ENCODE measurements around the gene PROM1. TPM values are rescaled to one million over a fixed set of nuclear protein-coding genes. Genes with fewer than 3 reads are reported as not detected.

The PROM1 gene
- total and polyA plus RNA-seq, 8 donors: 19.7 to 51.6 (median 22.2) TPM

- 30 to 37% methylated on average over 2 of the region's 2 CpGs for WGBS, 2 donors
- DNase-seq (no peak), ATAC-seq (no peak), FAIRE-seq (no peak)
- H3K4me1 ChIP-seq: no peaks in the 10 kb centered on the region
- no peak overlapping the region for H3K27ac ChIP-seq
- H3K36me3 ChIP-seq: no peaks in the 10 kb centered on the region
- H3K27me3 ChIP-seq: no peaks in the 10 kb centered on the region
- no peak overlapping the region for H3K4me3 ChIP-seq
- TF ChIP-seq, protein P1, sequence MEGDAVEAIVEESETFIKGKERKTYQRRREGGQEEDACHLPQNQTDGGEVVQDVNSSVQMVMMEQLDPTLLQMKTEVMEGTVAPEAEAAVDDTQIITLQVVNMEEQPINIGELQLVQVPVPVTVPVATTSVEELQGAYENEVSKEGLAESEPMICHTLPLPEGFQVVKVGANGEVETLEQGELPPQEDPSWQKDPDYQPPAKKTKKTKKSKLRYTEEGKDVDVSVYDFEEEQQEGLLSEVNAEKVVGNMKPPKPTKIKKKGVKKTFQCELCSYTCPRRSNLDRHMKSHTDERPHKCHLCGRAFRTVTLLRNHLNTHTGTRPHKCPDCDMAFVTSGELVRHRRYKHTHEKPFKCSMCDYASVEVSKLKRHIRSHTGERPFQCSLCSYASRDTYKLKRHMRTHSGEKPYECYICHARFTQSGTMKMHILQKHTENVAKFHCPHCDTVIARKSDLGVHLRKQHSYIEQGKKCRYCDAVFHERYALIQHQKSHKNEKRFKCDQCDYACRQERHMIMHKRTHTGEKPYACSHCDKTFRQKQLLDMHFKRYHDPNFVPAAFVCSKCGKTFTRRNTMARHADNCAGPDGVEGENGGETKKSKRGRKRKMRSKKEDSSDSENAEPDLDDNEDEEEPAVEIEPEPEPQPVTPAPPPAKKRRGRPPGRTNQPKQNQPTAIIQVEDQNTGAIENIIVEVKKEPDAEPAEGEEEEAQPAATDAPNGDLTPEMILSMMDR (IDR thresholded peaks at IDR 0.05): no peak
- no peaks in the 10 kb centered on the region for H3K9me3 ChIP-seq
- intact Hi-C loops (cut with DNase I): no loop called here
Measured at GRCh38 chr4:16104520-16104919, 20.7 kb upstream of the PROM1 start.

GRCh38 chr4:16102356-16102755, 18.5 kb upstream of the PROM1 start:
- no peak for FAIRE-seq

DNA sequence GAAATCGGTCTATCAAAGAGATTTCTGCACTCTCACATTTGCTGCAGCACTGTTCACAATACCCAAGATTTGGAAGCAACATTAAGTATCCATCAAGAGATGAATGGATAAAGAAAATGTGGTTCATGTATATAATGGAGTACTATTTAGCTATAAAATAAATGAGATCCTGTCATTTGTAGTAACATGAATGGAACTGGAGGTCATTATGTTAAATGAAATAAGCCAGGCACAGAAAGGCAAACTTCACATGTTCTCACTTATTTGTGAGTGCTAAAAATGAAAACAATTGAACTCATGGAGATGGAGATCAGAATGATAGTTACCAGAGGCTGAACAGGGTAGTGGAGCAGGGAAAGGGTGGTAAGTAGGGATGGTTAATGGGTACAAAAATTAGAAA, 17.0 kb upstream of the PROM1 start:
- Histone ChIP-seq H3K36me3 (no peaks in the 10 kb centered on the region), H3K27me3 (no peaks in the 10 kb centered on the region), H3K9me3 (no peaks in the 10 kb centered on the region), H3K4me3 (no peak overlapping the region), H3K27ac (no peak overlapping the region), H3K4me1 (no peaks in the 10 kb centered on the region)
- ATAC-seq (no peak), DNase-seq (no peak), FAIRE-seq (no peak)
- TF ChIP-seq, protein P1 (IDR thresholded peaks at IDR 0.05): no peak
- 70 to 72% methylated on average over 1 of the region's 1 CpG for WGBS, 2 donors
- intact Hi-C loops (cut with DNase I): no loop called here

More at GRCh38 chr4:16102356-16102755, 18.5 kb upstream of the PROM1 start:
- ATAC-seq: no peak
- TF ChIP-seq, protein P1 (IDR thresholded peaks at IDR 0.05): no peak
- H3K4me1 ChIP-seq: no peaks in the 10 kb centered on the region
- no peaks in the 10 kb centered on the region for H3K27me3 ChIP-seq
- intact Hi-C loops (cut with DNase I): no loop called here
- no peak overlapping the region for H3K4me3 ChIP-seq
- WGBS, 2 donors: 86 to 89% methylated on average over 7 of the region's 7 CpGs
- no peak overlapping the region for H3K27ac ChIP-seq
- no peaks in the 10 kb centered on the region for H3K9me3 ChIP-seq
- DNase-seq: no peak
- H3K36me3 ChIP-seq: no peaks in the 10 kb centered on the region

- Histone ChIP-seq H3K4me3 (no peak overlapping the region), H3K4me1 (no peaks in the 10 kb centered on the region), H3K36me3 (no peaks in the 10 kb centered on the region), H3K9me3 (no peaks in the 10 kb centered on the region), H3K27me3 (no peaks in the 10 kb centered on the region), H3K27ac (no peak overlapping the region)
- DNase-seq (no peak), ATAC-seq (no peak), FAIRE-seq (no peak)
- intact Hi-C loops (cut with DNase I): no loop called here
- WGBS, 2 donors: 91 to 92% methylated on average over 4 of the region's 4 CpGs
- TF ChIP-seq, protein P1 (IDR thresholded peaks at IDR 0.05): no peak
Measured at GRCh38 chr4:16092682-16093319, 9.0 kb upstream of the PROM1 start.

GRCh38 chr4:16090096-16090705, 6.4 kb upstream of the PROM1 start:
- intact Hi-C loops (cut with DNase I): no loop called here
- ATAC-seq: peak in 2 of 4 donors; percentile 22 to 47
- Histone ChIP-seq H3K4me3 (no peak overlapping the region), H3K9me3 (no peaks in the 10 kb centered on the region), H3K27ac (peak overlapping the region in 2 of 4 donors; percentile 50 to 53), H3K27me3 (no peaks in the 10 kb centered on the region), H3K36me3 (no peaks in the 10 kb centered on the region), H3K4me1 (no peaks in the 10 kb centered on the region)
- no peak for FAIRE-seq
- TF ChIP-seq, protein P1 (IDR thresholded peaks at IDR 0.05): no peak
- 58 to 68% methylated on average over 2 of the region's 2 CpGs for WGBS, 2 donors
- DNase-seq: no peak
